NCI-H2029 (cell line): Measurements from ENCODE around the gene EPN3.

ENCODE experiments used
- DNase-seq: peaks from one replicate; lab custom pipeline; 2025; lab: John Stamatoyannopoulos, UW

The EPN3 gene

GRCh38 chr17:50590946-50591737 is 58.6 kb downstream of the EPN3 start:
- no peak for DNase-seq

DNA sequence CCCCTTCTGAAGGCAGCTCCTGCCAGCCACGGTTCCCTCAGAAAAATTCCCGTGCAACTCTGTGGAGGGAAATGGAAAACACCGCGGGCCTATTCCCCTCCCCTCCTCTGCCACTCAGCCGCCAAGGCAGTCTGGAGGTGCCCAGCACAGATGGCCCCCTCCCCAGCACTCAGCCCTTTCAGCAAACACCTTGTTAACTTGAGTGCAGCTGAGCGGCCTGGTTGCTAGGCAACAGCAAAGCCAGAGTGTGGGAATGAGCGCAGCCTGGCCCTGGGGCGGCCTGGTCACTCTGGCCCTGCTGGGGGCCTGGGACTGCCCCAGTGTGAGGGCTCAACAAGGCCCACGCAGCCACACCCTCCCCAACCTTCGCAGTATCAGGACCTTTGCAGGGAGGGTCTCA is 60.8 kb downstream of the EPN3 start:
- DNase-seq = peak; percentile 66
